Lower lobe of right lung (tissue), 2 donors: ENCODE results near the gene PEAK1. TPM values are rescaled to one million over a fixed set of nuclear protein-coding genes. Genes with fewer than 3 reads are reported as not detected.

ENCODE experiments used
- ATAC-seq, 2 donors: fragments of 200-7000 bp; cut with Tn5 transposase; one replicate each; pipeline ENCODE4 v1.9.1; 2020 to 2022; ENCODE audit warnings: mild to moderate bottlenecking in 2 of 2, moderate library complexity in 2 of 2
- DNase-seq: peaks from one replicate; pipeline ENCODE4 v3.0.0-alpha.2; 2020
- H3K27ac ChIP-seq: fragments of 200-600 bp; one replicate; pipeline ENCODE4 v1.8.0; 2022
- H3K27me3 ChIP-seq: fragments of 200-600 bp; one replicate; pipeline ENCODE4 v1.8.0; 2022; ENCODE audit warnings: low read depth
- H3K36me3 ChIP-seq: fragments of 200-600 bp; one replicate; pipeline ENCODE4 v1.8.0; 2022; ENCODE audit warnings: mild to moderate bottlenecking
- H3K4me1 ChIP-seq: fragments of 200-600 bp; one replicate; pipeline ENCODE4 v1.8.0; 2022
- H3K4me3 ChIP-seq: fragments of 200-600 bp; one replicate; pipeline ENCODE4 v1.8.0; 2022; ENCODE audit warnings: mild to moderate bottlenecking
- H3K9me3 ChIP-seq: fragments of 200-600 bp; one replicate; pipeline ENCODE4 v1.8.0; 2022
- intact Hi-C: fragments of 100-400 bp; cut with DNase I; formaldehyde crosslinking; loops from one replicate; pipeline ENCODE4 v1.11.0; 2022
- total RNA-seq: library from RNA; stranded (reverse); fragmentation: NEBNext Ultra II Directional; extraction: Animal tissue kit (Norgen Biotek cat#: 25700); gene quantifications from one replicate; pipeline ENCODE4 v1.2.1, GENCODE V29; 2021
- TF ChIP-seq, protein P1 (sequence below): fragments of 200-600 bp; IDR thresholded peaks from one replicate; pipeline ENCODE4 v1.8.0; 2022; ENCODE audit warnings: antibody characterized with exemption, mild to moderate bottlenecking
- donor health status: DM: no; HTN: yes; CAD: no; lungs with severe emphysema.

The PEAK1 gene
- total RNA-seq, 1 donor from 2014 or later, result 112 TPM

DNA sequence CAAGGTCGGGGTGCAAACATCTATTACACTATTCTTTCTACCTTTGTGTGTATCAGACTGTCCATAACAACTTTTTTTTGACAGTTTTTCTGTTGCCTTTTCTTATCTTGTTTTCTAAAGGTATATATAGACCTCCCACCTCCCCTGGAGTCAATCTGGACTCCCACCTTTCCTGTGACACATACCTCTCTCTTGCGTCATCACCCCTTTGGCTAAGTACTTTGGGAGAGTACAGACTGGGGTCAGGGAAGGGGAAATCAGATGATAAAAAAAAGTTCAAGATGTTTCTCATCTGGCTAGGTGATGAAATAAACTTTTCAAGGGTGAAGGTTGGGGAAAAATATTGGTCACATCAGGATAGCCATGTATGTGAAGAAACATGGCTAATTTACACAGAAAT, 366.2 kb downstream of the PEAK1 start:
- intact Hi-C loops, result no loop called here
- DNase-seq (no peak), ATAC-seq (peak; percentile 32 to 62)
- peaks cover 17% of the 10 kb centered on the region for H3K4me1 ChIP-seq
- TF ChIP-seq, protein P1, sequence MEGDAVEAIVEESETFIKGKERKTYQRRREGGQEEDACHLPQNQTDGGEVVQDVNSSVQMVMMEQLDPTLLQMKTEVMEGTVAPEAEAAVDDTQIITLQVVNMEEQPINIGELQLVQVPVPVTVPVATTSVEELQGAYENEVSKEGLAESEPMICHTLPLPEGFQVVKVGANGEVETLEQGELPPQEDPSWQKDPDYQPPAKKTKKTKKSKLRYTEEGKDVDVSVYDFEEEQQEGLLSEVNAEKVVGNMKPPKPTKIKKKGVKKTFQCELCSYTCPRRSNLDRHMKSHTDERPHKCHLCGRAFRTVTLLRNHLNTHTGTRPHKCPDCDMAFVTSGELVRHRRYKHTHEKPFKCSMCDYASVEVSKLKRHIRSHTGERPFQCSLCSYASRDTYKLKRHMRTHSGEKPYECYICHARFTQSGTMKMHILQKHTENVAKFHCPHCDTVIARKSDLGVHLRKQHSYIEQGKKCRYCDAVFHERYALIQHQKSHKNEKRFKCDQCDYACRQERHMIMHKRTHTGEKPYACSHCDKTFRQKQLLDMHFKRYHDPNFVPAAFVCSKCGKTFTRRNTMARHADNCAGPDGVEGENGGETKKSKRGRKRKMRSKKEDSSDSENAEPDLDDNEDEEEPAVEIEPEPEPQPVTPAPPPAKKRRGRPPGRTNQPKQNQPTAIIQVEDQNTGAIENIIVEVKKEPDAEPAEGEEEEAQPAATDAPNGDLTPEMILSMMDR, result no peak
- no peaks in the 10 kb centered on the region for H3K27me3 ChIP-seq
- H3K36me3 ChIP-seq, result peaks cover 37% of the 10 kb centered on the region
- no peak overlapping the region for H3K4me3 ChIP-seq
- no peak overlapping the region for H3K27ac ChIP-seq
- no peaks in the 10 kb centered on the region for H3K9me3 ChIP-seq

GRCh38 chr15:77052556-77052955, 367.3 kb downstream of the PEAK1 start:
- intact Hi-C loops, result no loop called here
- no peak for DNase-seq
- H3K9me3 ChIP-seq, result no peaks in the 10 kb centered on the region
- no peaks in the 10 kb centered on the region for H3K27me3 ChIP-seq
- peaks cover 17% of the 10 kb centered on the region for H3K4me1 ChIP-seq
- peaks cover 41% of the 10 kb centered on the region for H3K36me3 ChIP-seq
- H3K4me3 ChIP-seq, result no peak overlapping the region
- TF ChIP-seq, protein P1, result no peak
- no peak overlapping the region for H3K27ac ChIP-seq
- no peak for ATAC-seq

Other genes starting within 250 kb of the PEAK1 start
- gene HMG20A, start 784 bp upstream of the PEAK1 start, total RNA-seq, result 40.9 TPM
- gene LINGO1, start 212.8 kb upstream of the PEAK1 start, total RNA-seq, result 0.86 TPM